ENCODE measurements around the gene SGSM1. TPM values are rescaled to one million over a fixed set of nuclear protein-coding genes. Genes with fewer than 3 reads are reported as not detected.

Gene SGSM1
- total RNA-seq, 1 experiment from 2014 or later, result 4.1 TPM

DNA sequence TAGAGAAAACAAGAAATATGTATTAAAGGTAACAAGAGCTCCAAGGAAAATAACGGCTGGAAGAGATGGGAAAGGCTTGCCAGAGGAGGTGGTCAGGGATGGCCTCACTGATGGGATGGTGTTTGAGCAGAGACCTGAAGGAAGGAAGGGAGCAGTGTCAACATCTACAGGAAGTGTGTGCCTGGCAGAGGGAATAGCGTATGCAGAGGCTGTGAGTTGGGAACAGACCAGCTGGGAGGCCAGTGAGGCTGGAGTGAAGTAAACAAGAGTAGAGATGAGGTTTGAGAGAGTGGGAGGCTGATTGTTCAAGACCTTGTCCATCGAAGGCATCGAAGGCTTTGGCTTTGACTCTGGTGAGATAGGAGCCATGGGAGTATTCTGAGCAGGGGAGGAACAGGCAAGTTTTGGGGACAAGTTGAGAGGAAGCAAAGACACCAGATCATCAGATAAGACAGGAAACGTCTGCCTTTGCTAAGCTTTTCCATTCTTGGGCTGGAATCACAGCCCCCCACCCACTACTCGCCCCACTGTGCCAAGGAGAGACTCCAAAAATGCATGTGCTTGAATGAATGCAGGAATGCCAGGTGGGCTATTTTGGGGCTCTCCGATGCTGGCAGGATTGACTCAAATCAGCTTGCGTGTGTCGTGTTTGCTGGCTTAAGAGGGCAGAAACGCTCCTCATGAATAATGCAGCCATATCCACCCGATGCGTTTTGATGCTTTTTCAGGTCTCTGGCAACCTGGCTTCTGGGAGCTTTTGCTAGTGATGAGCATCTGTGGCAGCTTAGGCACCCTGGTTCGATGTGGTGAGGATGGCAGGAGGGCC is 7.2 kb downstream of the SGSM1 start:
- H3K4me3 Mint-ChIP-seq, result no peak overlapping the region

DNA sequence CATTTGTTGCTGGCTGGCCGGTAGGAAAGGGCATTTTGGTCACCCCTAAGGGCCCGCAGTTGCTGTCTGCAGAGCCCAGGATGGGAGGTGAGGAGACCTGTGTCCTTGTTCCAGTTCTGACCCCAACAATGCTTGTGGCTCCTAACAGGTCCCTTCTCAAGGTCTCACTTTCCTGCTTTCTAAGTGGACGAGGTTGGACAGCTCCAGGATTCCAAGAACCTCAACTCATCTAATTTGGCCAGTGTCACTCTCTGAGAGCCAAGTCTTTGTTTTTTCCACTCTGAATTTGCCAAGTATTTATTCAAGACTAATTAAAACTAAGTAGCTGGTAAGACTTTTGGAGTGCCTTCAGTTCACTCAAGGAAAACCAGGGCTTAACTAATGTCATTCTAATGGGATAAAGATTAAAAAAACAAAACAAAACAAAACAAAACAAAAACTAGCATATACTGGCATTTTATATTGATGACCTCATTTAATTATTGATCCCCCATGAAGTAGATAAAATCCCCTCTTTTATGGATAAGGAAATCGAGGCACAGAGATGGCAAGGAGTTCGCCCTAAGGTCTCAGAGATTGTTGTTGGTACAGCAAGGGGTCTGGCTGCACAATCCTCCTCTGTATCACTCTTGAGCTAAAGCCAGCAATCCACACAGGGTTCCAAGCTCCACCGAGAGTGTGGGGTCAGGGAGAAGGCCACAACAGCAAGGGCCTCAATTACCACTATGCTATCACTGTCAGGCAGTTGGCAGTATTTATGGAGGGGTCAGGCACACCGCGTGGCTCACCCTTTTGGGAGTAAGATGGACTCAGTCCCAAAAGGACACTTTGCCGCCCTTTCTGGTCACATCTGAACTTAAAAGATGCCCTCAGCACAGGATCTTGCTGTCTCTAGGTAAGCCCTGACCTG is 8.1 kb downstream of the SGSM1 start:
- H3K4me1 Mint-ChIP-seq, result peaks cover 9% of the 10 kb centered on the region
- peaks cover 15% of the 10 kb centered on the region for H3K9me3 Mint-ChIP-seq
- no peaks in the 10 kb centered on the region for H3K27me3 Mint-ChIP-seq (ENCODE audit: low read depth)
- POLR2A ChIA-PET, result no interaction called here
- CTCF ChIA-PET, result interaction anchor here (0.6 to 2.8 kb wide), 3 partner anchors 11 to 243 kb away, joined by 3 to 14 read pairs (median 3); no protein-coding TSS in a partner anchor
- ATAC-seq, result no peak
- H3K27ac Mint-ChIP-seq, result no peak overlapping the region
- H3K4me3 Mint-ChIP-seq, result no peak overlapping the region
- no peak for DNase-seq (ENCODE audit: low spot score)
- H3K36me3 Mint-ChIP-seq, result peaks cover 20% of the 10 kb centered on the region
- TF ChIP-seq MLX (CRISPR knock-in tag; IDR thresholded peaks at IDR 0.05) (no peak), AR (CRISPR knock-in tag; IDR thresholded peaks at IDR 0.05) (no peak), NR1H2 (CRISPR knock-in tag; IDR thresholded peaks at IDR 0.05) (no peak), KAT7 (CRISPR knock-in tag; IDR thresholded peaks at IDR 0.05; ENCODE audit: borderline replicate concordance) (no peak), NFE2L1 (CRISPR knock-in tag; IDR thresholded peaks at IDR 0.05) (no peak), ZBTB43 (CRISPR knock-in tag; IDR thresholded peaks at IDR 0.05) (no peak), ZNF121 (CRISPR knock-in tag; IDR thresholded peaks at IDR 0.05) (no peak), JAZF1 (CRISPR knock-in tag; IDR thresholded peaks at IDR 0.05) (no peak), MYBL2 (CRISPR knock-in tag; IDR thresholded peaks at IDR 0.05) (no peak), IRF2 (CRISPR knock-in tag; IDR thresholded peaks at IDR 0.05; ENCODE audit: borderline replicate concordance, low read depth) (no peak), PREB (CRISPR knock-in tag; IDR thresholded peaks at IDR 0.05; ENCODE audit: borderline replicate concordance) (no peak), ZNF138 (CRISPR knock-in tag; conservative IDR thresholded peaks at IDR 0.05) (no peak), RELA (CRISPR knock-in tag; IDR thresholded peaks at IDR 0.05; ENCODE audit: borderline replicate concordance) (no peak), PRRX2 (CRISPR knock-in tag; IDR thresholded peaks at IDR 0.05) (no peak)
- TF ChIP-seq, protein P1, sequence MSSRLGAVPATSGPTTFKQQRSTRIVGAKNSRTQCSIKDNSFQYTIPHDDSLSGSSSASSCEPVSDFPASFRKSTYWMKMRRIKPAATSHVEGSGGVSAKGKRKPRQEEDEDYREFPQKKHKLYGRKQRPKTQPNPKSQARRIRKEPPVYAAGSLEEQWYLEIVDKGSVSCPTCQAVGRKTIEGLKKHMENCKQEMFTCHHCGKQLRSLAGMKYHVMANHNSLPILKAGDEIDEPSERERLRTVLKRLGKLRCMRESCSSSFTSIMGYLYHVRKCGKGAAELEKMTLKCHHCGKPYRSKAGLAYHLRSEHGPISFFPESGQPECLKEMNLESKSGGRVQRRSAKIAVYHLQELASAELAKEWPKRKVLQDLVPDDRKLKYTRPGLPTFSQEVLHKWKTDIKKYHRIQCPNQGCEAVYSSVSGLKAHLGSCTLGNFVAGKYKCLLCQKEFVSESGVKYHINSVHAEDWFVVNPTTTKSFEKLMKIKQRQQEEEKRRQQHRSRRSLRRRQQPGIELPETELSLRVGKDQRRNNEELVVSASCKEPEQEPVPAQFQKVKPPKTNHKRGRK (CRISPR knock-in tag; IDR thresholded peaks at IDR 0.05; ENCODE audit: borderline replicate concordance), result no peak
- TF ChIP-seq, protein P2, sequence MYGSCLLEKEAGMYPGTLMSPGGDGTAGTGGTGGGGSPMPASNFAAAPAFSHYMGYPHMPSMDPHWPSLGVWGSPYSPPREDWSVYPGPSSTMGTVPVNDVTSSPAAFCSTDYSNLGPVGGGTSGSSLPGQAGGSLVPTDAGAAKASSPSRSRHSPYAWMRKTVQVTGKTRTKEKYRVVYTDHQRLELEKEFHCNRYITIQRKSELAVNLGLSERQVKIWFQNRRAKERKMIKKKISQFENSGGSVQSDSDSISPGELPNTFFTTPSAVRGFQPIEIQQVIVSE (CRISPR knock-in tag; IDR thresholded peaks at IDR 0.05; ENCODE audit: borderline replicate concordance), result no peak
- TF ChIP-seq, protein P3, sequence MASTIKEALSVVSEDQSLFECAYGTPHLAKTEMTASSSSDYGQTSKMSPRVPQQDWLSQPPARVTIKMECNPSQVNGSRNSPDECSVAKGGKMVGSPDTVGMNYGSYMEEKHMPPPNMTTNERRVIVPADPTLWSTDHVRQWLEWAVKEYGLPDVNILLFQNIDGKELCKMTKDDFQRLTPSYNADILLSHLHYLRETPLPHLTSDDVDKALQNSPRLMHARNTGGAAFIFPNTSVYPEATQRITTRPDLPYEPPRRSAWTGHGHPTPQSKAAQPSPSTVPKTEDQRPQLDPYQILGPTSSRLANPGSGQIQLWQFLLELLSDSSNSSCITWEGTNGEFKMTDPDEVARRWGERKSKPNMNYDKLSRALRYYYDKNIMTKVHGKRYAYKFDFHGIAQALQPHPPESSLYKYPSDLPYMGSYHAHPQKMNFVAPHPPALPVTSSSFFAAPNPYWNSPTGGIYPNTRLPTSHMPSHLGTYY (CRISPR knock-in tag; IDR thresholded peaks at IDR 0.05), result no peak

More for the DNA sequence above, 7.2 kb downstream of the SGSM1 start:
- H3K27ac Mint-ChIP-seq, result no peak overlapping the region
- no peak for TF ChIP-seq ZNF263 (CRISPR knock-in tag; IDR thresholded peaks at IDR 0.05; ENCODE audit: low read depth)
- H3K36me3 Mint-ChIP-seq, result peaks cover 20% of the 10 kb centered on the region
- peaks cover 9% of the 10 kb centered on the region for H3K4me1 Mint-ChIP-seq
- H3K9me3 Mint-ChIP-seq, result peaks cover 15% of the 10 kb centered on the region
- ChIA-PET CTCF (interaction anchor here (0.6 to 2.8 kb wide), 2 partner anchors 10 to 41 kb away, joined by 3 to 14 read pairs; no protein-coding TSS in a partner anchor), POLR2A (no interaction called here)
- ATAC-seq (no peak), DNase-seq (ENCODE audit: low spot score) (no peak)
- H3K27me3 Mint-ChIP-seq (ENCODE audit: low read depth), result no peaks in the 10 kb centered on the region
